GM12891 (cell line): ENCODE results near the gene PHC3.
A peak's percentile ranks its signal among the peaks of the same experiment; 100 is the strongest.

Experiments
- DNase-seq: peaks from one replicate; pipeline ENCODE4 v3.0.0; 2011; ENCODE audit warnings: low spot score; ENCODE audit not compliant: insufficient read length
- FAIRE-seq: peaks from 2 replicates; lab custom pipeline; 2011; peaks lifted over from hg19 to GRCh38; lab: Jason Lieb, UNC
- PAX5 ChIP-seq: IDR thresholded peaks from 2 replicates; pipeline ENCODE4 v1.6.1; 2011; ENCODE audit warnings: low read length, moderate library complexity, mild to moderate bottlenecking; ENCODE audit not compliant: insufficient read depth, severe bottlenecking
- POLR2A ChIP-seq: IDR thresholded peaks from 2 replicates; pipeline ENCODE4 v1.6.1; 2011; ENCODE audit warnings: low read depth, low read length, control low read depth
- POLR2AphosphoS5 ChIP-seq: IDR thresholded peaks from 2 replicates; pipeline ENCODE4 v1.6.1; 2011; ENCODE audit warnings: low read depth, low read length, control low read depth
- POU2F2 ChIP-seq: IDR thresholded peaks from 2 replicates; pipeline ENCODE4 v1.6.1; 2011; ENCODE audit warnings: low read depth, mild to moderate bottlenecking, control low read depth, low read length, moderate library complexity
- SPI1 ChIP-seq: IDR thresholded peaks from 2 replicates; pipeline ENCODE4 v1.6.1; 2011; ENCODE audit warnings: low read depth, low read length, control low read depth
- TAF1 ChIP-seq: IDR thresholded peaks from 2 replicates; pipeline ENCODE4 v1.6.1; 2011; ENCODE audit warnings: low read depth, low read length, control low read depth

Gene PHC3

GRCh38 chr3:170159933-170160332, 21.6 kb downstream of the PHC3 start:
- DNase-seq (no peak), FAIRE-seq (no peak)
- no peak for TF ChIP-seq TAF1
- no peak for TF ChIP-seq POLR2AphosphoS5
- no peak for TF ChIP-seq POU2F2
- TF ChIP-seq SPI1, result no peak
- no peak for TF ChIP-seq PAX5
- TF ChIP-seq POLR2A, result no peak

GRCh38 chr3:170159459-170159858, 22.1 kb downstream of the PHC3 start:
- no peak for TF ChIP-seq PAX5
- TF ChIP-seq POLR2A, result no peak
- no peak for TF ChIP-seq POU2F2
- no peak for TF ChIP-seq TAF1
- TF ChIP-seq POLR2AphosphoS5, result no peak
- no peak for TF ChIP-seq SPI1
- FAIRE-seq (no peak), DNase-seq (no peak)

GRCh38 chr3:170155604-170156003, 25.9 kb downstream of the PHC3 start:
- TF ChIP-seq SPI1 (no peak), PAX5 (no peak), POLR2AphosphoS5 (no peak), POLR2A (no peak), POU2F2 (no peak), TAF1 (no peak)
- DNase-seq (no peak), FAIRE-seq (no peak)

DNA sequence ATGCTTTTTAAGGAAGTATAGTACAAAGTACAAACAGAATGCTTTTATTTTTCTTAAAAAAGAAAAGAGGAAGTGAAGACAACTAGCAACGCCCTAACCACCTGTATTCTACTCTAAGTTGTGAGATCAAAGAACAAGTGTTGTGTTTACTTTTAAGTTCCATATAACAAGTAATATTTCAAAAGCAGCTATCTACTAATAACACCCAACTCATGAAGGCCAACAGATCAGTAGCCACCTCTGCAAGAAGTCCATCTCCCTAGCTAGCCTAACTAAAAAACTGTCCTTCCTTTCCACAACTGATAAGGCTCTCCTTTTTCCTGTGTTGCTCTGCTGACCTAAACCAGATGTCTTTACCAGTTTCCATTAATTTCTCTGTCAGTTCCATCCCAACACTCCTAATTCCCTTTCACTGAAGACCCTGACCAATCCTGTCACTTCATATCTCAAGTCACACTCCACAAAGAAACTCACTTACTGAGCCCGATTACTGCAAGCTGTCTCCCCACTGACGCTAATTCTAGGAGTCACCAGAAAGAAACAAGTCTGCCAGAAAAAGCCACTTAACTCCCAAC, 26.9 kb downstream of the PHC3 start:
- DNase-seq (peak; percentile 24), FAIRE-seq (peak; percentile 89)
- TF ChIP-seq POLR2AphosphoS5 (0 out of 2 replicates have a peak, but pooled peaks have one; percentile 31), PAX5 (no peak), SPI1 (peak; percentile 98)

DNA sequence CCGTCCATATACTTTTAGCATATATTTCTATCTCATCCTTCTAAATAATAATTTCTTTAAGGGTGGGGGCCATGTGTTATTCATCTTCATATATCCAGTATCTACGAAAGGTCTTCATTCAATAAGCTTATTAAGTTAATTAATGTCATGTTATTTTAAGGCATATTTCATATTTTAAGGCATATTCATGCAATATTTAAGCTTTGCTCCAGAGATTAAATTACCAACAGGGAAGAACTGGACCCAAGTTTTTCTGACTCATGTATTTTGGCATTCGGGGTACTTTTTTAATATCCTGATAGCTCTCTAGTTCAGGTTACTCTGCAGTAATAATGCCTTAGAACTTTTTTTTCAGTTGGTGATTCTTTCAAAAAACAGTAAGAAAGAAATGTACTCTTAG, 27.4 kb downstream of the PHC3 start:
- TF ChIP-seq SPI1, result no peak
- TF ChIP-seq POU2F2, result no peak
- TF ChIP-seq POLR2A, result no peak
- TF ChIP-seq POLR2AphosphoS5, result no peak
- TF ChIP-seq TAF1, result no peak
- TF ChIP-seq PAX5, result no peak
- FAIRE-seq (no peak), DNase-seq (no peak)

- no peak for DNase-seq
- FAIRE-seq, result no peak
- TF ChIP-seq SPI1, result no peak
- TF ChIP-seq POLR2A, result no peak
- no peak for TF ChIP-seq POLR2AphosphoS5
- no peak for TF ChIP-seq TAF1
These were observed 30.0 kb downstream of the PHC3 start for GRCh38 chr3:170151536-170151935.

- no peak for FAIRE-seq
- TF ChIP-seq POLR2AphosphoS5, result no peak
- no peak for TF ChIP-seq TAF1
- no peak for TF ChIP-seq PAX5
- no peak for TF ChIP-seq POU2F2
- TF ChIP-seq SPI1, result no peak
- no peak for TF ChIP-seq POLR2A
These were observed 32.5 kb downstream of the PHC3 start for GRCh38 chr3:170149016-170149415.

GRCh38 chr3:170145278-170145677, 36.3 kb downstream of the PHC3 start:
- no peak for DNase-seq
- FAIRE-seq, result peak; percentile 77
- no peak for TF ChIP-seq POLR2A
- TF ChIP-seq POLR2AphosphoS5, result no peak
- no peak for TF ChIP-seq PAX5
- no peak for TF ChIP-seq POU2F2
- TF ChIP-seq SPI1, result no peak
- TF ChIP-seq TAF1, result no peak

More at GRCh38 chr3:170149016-170149415, 32.5 kb downstream of the PHC3 start:
- no peak for DNase-seq

DNA sequence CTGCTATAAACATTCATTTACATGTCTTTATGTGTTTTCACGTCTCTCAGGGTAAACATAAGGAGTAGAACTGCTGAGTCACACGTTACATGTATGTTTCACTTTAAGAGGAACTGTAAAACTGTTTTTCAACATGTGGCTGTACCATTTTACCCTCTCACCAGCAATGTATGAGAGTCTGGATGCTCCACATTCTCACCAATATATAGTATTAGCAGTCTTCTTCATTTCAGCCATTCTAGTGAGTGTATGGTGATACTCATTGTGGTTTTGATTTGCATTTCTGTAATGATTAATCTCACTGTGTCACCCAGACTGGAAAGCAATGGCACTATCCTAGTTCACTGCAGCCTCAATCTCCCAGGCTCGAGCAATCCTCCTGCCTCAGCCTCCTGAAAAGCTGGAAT, 37.1 kb downstream of the PHC3 start:
- no peak for TF ChIP-seq POLR2AphosphoS5
- peak; percentile 67 for TF ChIP-seq SPI1
- TF ChIP-seq PAX5, result no peak

DNA sequence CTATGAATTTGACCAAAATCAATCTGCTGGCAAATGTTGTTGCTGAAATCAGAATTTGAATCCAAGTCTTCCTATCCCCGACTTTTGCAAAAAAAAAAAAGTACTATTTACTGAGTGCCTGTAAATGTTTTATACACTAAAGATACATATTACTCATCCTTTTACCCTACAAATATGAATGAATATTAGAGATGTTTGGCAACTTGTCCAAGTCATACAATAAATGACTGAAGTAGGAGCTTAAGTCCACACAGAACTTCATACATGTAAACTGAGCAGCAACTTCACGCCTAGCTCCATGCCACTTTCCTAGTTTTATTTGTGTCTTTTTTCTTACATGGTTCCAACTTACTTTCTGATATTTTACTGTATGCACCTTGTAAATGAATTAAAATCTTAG, 39.2 kb downstream of the PHC3 start:
- FAIRE-seq (no peak), DNase-seq (no peak)
- no peak for TF ChIP-seq SPI1
- no peak for TF ChIP-seq POU2F2
- no peak for TF ChIP-seq POLR2AphosphoS5

More for the DNA sequence above, 37.1 kb downstream of the PHC3 start:
- no peak for DNase-seq
- peak; percentile 88 for FAIRE-seq
